Activated CD8-positive, alpha-beta memory T cell treated with anti-CD3 and anti-CD28 coated beads for 48 hours (primary cell): ENCODE measurements around the gene AKAP10.
"Not testable (repeated sequence)": the region's sequence is repeated elsewhere in the genome, so short reads cannot be mapped to it uniquely, and the experiment has no call there.

Experiments
- DNase-seq, 3 experiments: peaks; one replicate each; pipeline ENCODE4 v3.0.0-alpha.2; 2020; ENCODE audit warnings: low read depth in 2 of 3, low spot score in 2 of 3

The AKAP10 gene

DNA sequence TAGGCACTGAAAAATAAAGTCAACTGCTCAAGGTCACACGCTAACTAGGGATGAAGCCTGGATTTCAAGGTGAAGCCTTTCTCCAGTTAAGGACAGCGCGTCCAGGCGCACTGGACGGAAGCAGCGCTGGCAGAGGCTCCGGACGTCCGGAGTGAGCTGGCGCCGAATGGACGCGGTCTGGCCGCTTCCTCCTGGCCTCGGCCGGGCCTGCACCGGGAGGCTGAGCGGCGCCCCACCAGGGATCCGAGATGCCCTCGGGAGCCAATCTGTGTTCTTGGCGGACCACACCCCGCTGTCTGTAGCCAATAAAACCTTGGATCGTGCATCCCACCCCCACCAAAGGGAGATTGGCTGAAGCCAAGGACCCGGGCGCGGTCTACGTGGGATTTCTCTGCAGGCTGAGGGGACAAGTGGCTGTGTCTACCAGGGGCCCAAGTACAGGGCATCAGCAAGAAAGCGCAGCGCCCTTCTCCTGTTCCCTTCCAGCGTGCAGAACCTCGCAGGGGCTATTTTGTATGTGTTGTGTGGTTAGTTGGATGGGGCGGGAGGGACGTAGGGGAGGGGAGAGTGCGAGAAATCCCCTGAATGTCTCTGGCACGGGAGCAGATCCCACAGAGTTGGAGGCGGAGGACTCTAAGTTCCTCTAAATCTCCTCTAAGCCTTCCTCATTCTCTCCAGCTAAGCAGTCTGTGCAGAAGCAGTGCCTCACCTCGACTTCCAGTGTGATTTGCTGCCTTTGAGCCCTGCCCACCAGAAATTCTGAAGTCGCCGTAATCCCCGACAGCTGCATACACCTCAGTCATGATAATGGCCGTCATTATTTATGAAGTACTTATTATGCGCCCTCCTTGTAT is 2.5 kb upstream of the AKAP10 start:
- DNase-seq = no peak

DNA sequence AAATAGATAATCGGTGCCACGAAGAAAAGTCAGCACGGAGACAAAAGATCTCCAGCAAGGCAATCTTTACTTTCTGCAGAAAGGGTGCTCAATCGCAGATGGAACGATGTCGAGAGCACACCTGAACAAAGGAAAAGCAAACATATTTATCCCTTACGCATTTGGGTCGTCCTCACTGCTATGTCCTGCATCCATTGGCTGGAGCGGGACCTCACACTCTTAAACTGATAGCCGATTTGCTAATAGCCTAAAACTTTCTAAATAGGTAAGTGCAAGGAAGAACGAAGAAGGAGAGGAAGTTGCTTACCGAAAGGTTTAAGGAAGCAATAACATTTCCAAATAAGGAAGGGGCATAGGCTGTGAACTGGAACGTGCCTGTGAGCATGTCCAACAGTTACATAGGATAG is 1.2 kb upstream of the AKAP10 start:
- DNase-seq = no peak

DNA sequence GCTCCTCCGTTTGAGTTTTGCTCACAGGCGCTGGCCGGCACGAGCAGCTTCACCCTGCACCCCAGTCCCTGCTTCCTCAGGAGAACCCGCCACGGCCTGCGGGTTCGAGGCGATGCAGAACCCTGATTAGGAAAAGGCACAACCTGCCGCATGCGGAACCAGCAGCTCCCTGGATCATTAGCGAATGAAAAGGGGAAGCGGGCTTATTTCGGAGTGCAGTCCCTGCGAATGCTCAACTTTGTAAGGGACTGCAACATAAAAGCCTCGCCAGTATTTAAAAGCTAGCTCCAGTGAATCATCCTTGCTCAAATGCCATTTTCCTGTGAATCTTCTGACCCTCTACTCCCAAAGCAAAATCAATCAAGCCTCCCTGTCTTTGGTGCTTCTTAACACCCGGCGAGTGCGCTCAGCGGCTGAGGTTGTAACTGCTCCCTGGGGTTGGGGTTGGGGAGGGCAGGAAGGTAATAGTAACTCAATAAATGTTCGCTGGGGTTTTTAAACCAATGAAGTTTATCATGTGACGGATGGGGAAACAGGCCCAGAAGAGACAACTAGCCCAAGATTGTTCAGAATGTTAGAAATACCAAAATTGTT is 678 bp upstream of the AKAP10 start:
- no peak for DNase-seq

DNA sequence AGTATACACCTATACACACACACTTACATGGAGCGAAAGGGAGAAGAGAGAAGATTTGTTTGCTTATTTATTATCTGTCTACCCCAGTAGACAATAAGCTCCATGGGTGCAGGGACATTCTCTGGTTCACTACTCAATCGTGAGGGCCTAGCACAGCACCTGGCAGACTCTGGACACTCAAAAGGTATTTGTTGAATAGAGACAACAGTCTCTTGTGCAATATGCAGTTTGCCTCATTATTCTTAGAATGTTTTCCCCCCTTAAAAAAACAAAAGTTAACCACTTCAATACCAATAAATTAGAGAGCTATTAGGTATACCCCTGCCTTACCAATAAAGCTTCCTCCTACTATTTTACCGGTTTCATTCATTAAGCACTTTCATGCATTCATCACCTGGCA is 2.0 kb downstream of the AKAP10 start:
- no peak for DNase-seq

DNA sequence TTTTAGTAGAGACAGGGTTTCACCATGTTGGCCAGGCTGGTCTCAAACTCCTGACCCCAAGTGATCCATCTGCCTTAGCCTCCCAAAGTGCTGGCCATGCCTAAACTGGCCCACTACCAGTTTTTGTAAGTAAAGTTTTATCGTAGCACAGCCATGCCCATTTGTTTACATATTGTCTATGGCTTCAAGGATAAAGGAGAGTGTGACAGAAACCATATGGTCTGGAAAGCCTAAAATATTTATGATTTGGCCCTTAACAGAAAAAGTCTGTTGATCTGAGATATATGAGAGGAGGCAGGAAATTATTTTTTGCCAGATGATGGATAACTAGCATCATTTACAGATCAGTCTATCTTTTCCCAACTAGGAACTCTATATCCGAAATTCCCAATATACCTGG is 4.5 kb downstream of the AKAP10 start:
- DNase-seq = no peak

- DNase-seq = not testable (repeated sequence)
Measured at GRCh38 chr17:19962954-19963353, 14.7 kb downstream of the AKAP10 start.

DNA sequence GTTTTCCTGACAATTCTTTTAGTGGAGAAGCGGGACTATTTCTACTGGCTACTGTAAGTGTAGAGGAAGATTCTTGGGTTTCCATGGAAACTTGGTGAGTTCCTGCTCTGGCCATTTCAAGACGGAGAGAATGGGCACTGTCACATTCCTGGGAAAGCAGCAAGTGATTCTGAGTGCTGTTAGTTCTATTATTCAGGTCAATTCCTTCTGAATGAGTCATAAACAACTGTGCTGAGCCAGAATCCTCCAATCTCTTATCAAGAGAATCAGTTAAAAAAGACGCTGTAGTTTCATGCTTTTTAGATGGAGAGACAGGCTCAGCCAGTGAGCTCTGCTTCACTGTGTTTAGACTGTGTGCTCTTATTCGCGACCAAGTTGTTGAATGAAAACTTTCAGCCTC is 19.6 kb downstream of the AKAP10 start:
- no peak for DNase-seq

DNA sequence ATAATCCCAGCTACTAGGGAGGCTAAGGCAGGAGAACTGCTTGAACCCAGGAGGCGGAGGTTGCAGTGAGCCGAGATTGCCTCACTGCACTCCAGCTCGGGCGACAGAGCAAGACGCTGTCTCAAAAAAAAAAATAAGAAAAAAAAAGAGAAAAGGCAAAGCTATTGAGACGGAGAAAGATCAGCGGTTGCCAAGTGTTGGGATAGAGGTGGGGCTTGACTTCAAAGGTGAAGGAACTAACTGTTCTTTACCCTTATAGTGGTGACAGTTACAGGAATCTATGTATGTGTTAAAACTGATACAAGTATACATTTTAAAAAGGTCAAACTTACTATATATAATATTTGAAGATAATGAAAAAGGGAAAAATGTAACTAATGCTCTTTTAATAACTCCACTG is 22.5 kb downstream of the AKAP10 start:
- no peak for DNase-seq

GRCh38 chr17:19951411-19951810 is 26.2 kb downstream of the AKAP10 start:
- not testable (repeated sequence) for DNase-seq

GRCh38 chr17:19950624-19951195 is 26.9 kb downstream of the AKAP10 start:
- not testable (repeated sequence) for DNase-seq

DNA sequence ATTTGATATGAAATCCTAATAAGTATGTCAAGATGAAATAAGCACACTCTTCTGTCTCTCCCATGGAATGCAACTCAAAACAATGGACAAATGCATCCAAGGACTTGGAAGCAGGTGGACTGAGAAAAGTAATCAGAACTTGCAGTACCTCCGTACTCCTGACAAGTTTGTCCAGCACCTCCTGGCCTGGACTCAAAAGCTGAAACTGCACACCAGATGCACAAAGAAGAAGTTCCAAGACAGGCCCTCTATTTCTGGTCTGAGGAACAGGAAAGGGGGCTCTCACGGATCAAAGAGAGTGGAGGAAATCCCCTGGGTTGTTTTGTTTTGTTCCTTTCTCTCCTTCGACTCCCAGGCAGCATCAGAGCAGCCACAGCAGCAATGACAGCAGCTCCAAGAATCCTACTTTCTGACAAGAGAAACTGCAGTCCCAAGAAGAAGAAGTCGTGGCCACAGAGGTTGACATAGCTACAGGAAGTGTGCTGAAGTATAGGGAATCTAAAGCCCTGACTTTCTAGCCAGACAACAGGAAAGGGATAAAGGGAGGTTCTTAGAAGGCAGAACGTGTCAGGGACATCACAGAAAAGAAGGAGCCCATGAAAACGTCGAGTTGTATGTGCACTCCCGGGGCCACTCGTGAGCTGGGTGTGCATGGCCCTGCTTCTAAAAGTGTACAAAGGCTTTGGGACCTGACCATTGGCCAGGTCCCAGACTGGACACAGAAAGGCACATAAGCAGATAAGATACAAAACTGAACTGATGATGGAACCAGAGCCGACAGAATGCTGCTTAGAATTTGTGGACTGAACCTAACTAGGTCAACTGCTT is 29.3 kb downstream of the AKAP10 start:
- no peak for DNase-seq

DNA sequence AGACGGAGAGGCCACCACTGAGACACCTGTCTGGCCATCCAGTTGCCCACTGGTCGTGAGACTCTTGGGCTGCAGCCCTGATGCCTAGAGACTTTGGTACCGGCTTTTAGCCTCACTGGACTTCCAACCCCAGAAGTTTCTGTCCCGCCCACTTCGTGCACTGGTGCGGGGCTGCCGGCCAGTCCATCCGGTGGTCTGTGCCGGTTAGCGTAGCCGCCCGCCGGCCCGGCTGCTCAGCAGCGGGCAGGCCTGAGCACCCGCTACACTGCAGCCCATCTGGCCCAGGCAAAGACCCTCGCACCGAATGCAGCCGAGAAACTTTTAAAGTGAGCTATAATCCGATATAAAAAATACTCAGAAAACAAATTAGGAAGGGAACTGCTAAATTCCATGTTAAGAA is 30.7 kb downstream of the AKAP10 start:
- DNase-seq = no peak

DNA sequence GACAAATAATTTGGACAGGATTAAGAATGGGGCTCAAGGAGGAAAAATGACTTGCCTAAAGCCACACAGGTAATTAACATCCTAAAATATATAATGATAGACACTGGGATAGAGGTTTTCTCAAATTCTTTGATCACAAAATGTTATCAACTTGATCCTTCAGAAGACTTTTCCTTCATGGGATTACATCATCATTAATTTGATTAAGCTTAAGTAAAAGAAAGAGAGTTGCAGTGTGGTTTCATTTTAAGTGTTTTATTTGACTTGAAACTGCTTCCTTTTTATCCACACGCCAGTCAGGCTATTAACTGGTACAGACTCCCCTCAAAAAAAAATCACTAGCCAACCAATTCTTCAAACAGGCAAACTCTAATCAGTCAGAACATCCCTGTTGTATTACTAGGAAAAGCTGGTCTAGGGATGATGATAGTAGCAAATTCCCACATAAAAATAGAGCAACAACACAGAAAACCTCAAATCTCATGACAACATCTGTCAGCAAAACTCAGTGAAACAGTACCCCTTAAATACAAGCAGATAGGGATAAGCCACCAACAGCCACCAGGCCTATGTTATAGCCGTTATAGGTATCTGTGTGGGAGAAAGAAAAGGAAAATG is 32.5 kb downstream of the AKAP10 start:
- DNase-seq = no peak

DNA sequence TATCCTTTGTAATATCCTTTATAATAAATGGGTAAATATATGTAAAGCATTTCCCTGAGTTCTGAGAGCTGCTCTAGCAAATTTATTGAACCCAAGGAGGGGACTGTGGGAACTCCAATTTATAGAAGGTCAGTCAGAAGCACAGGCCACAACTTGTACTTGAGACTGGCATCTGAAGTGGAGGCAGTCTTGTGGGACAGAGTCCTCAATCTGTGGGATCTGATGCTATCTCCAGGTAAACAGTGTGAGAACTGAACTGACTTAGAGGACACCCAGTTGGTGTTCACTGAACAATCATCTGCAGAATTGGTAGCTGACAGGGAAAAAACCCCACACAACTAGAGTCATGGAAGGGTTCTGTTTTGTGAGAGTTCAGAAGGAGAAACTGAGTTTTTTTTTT is 34.0 kb downstream of the AKAP10 start:
- DNase-seq = no peak

DNA sequence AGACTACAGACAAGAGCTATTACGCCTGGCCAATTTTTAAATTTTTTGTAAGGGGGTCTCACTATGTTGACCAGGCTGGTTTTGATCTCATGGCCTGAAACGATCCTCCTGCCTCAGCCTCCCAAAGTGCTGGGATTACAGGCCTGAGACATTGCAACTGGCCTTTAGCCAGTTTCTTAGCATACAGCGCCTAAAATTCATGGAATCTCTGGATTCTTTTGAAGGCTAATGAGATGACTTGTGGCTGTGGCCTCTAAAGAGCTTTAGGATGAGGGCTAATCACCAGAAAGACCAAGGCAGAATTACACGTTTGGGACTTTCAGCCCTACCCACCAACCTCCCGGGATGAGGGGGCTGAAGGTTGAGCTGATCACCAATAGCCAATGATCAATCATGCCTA is 34.6 kb downstream of the AKAP10 start:
- DNase-seq = no peak

- DNase-seq = no peak
Measured at GRCh38 chr17:19940722-19941464, 36.7 kb downstream of the AKAP10 start.

DNA sequence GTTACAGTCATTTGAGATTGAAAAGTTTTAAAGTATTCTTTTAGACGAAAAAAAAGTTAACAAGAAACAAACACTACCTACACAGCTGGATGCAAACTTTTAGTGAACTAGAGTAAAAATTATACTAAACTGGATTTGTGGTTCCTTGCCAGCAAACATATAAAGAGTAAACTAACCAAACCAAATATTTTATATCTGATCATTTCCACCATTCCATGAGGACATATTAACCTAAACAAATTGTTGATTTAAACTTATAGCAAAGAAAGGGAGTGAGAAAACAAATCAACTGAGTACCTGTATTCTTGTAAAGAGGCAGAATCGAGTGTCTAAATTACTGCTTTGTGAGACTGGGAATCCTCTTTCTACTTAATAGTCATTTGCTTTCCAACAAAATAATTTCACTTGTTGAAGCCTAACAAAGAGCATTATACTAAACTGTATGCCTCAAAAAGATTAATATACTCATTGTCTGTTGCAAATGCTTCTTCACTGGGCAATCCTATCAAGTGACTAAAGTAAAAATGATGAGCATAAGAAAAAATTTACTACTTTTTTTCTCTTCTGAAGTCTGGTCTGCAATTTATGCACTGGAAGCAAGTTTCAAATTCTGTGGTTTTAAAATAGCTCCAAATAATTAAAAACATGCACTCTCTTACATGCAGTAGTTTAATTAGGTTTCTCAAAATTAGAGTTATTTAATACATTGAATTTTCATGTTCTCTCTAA is 37.5 kb downstream of the AKAP10 start:
- DNase-seq = no peak

DNA sequence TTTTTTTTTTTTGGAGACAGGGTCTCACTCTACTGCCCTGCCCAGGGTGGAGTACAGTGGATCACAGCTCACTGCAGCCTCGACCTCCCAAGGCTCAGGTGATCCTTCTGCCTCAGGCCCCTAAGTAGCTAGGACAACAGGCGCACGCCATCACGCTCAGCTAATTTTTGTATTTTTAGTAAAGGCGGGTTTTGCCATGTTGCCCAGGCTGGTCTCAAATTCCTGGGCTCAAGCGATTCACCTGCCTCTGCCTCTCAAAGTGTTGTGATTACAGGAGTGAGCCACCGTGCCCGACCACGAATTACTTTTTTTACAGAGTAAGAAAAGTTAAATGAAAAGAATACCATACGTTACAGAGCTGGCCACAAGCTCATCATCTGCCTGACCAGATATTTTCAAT is 38.9 kb downstream of the AKAP10 start:
- no peak for DNase-seq

DNA sequence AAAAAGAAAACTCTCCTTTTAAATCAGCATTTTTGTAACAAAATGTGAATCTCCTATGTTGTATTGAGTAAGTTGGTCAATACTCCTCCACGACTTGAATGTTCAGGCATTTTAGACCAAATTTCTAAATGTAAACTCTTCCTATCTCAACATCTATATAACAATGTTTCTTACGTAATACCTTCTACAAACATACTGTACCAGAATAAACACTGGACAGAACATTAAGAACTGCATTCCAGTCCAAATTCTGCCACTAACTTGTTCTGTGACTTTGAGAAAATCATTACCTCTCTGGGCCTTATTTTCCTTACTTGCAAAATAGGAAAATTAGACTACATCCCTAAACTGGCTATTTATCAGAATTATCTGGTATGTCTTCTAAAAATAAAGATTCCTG is 40.1 kb downstream of the AKAP10 start:
- no peak for DNase-seq

- no peak for DNase-seq
Measured at GRCh38 chr17:19935169-19935568, 42.5 kb downstream of the AKAP10 start.
